GM18502 (cell line): ENCODE results near the gene P4HB.

ENCODE experiments used
- ATAC-seq: cut with Tn5 transposase; IDR thresholded peaks from one replicate; pipeline ENCODE4 v1.9.1; 2021; ENCODE audit warnings: mild to moderate bottlenecking; ENCODE audit not compliant: unreplicated experiment, poor library complexity

The P4HB gene

GRCh38 chr17:81802048-81802758 lies 58.1 kb downstream of the P4HB start:
- ATAC-seq: no peak

GRCh38 chr17:81801327-81801726 lies 59.0 kb downstream of the P4HB start:
- no peak for ATAC-seq

- no peak for ATAC-seq
Measured at GRCh38 chr17:81794509-81794908, 65.8 kb downstream of the P4HB start.

GRCh38 chr17:81794074-81794476 lies 66.3 kb downstream of the P4HB start:
- no peak for ATAC-seq
